HG02798 (cell line): ENCODE data around the gene ADRA2B.
"Not testable (repeated sequence)": the region's sequence is repeated elsewhere in the genome, so short reads cannot be mapped to it uniquely, and the experiment has no call there.

Source experiments
- ATAC-seq: cut with Tn5 transposase; IDR thresholded peaks from one replicate; pipeline ENCODE4 v1.9.1; 2021; ENCODE audit warnings: mild to moderate bottlenecking; ENCODE audit not compliant: unreplicated experiment, poor library complexity

The ADRA2B gene

DNA sequence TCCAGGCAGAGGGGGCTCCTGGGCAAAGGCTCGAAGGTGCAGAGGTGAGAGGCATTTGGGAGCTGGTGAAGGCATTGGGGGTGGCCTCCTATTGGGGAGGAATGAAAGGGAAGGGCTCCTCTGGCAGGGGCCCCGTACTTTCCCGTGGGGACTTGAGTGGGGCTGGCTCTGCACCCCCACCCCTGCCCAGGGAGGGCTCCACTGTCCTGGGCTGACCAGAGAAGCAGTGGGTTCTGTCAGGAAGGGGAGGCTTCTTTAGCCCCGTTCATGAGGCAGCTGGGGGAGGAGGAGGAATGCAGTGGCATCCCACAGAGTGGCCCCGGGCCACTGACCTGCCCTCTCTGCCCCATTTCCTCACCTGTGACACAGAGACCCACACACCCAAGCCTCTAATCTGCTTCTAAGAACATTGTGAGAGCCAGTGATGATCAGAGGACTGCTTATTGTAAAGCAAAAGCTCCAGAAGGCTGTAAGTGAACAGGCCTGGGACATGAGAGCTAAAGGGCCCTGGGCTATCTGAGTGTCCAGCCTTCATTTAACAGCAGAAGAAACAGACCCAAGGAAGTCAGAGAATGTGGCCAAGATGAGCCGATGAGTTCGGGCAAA lies 43.1 kb downstream of the ADRA2B start:
- ATAC-seq = no peak

DNA sequence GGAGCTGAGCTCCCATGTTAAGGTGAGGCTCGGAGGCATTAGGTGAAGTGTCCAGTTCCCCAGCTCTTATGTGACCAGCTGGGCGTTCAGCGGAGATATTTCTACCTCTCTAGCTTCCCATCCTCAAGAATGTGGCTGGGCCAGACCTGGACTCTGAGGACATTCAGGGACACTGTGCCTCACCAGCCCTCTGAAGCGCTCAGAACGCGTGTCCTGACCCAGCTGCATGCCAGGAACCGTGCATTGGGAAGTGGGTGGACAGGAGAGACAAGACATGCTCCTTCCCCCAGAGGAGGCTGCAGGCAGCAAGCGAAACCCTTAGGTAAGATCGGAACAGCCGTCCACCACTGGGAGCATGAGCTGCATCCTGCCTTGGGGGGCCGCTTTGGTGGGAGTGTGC lies 43.6 kb downstream of the ADRA2B start:
- ATAC-seq = no peak

DNA sequence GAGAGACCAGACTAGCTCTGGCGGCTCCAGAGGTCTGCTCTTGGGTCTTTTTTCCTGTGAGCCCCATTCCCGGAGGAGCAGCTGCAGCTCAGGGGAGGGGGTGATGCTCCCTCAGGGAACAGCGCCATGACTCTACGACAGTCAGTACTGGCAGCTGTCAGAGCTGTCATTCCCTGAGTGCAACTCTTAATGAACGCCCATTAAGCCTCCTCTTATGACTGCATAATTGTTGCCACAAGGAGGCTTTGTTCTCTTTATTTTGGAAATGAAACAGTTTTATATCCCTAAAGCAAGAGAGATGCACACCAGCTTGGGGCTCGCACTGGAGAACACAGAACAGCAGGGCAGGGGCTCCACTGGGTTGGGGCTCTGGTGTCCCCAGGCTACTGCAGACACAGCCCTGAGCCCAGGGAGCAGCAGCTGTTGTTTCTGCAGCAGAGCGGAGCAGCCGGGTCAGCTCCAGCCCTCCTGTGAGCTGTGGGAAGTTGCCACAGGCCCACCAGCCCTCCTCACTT lies 44.3 kb downstream of the ADRA2B start:
- not testable (repeated sequence) for ATAC-seq

DNA sequence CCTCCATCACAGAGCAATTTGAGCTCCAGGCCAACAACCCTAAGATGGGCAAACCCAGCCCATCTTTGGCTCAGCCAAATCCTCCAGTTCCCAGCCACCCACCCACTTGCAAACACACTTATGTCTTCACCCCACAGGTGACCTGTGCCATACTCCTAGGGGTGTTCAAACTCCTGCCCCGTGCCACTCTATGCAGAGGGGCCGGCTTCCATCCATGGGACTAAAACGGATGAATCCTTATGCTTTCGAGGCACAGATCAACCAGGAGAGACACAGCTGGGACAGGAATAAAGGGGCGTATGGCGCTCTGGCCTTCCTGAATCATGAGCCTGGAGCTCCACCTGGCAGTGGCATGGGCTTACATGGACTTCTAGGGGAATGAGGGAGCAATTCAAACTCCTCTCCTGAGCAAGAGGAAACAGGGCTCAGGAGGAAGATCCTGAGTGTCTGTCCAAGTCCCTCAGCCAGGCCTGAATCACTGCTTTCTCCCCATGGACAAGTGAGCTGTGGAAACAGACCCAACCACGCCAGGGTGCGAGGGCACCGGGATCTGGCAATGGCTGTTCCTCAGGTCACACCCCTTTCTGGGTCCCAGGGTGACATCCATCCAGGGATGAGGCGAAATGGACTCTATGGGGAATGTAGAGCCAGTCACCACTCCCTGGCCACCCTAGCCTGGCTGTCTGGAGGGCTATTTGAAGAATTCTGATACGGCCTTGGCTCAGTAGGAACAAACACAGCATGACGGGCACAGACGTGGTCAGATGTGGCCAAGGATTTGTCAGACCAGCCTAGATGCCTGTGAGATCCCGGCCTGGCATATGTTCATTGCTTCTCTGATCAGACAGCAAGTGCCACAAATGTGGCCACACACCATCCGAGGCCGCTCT lies 45.0 kb downstream of the ADRA2B start:
- not testable (repeated sequence) for ATAC-seq

DNA sequence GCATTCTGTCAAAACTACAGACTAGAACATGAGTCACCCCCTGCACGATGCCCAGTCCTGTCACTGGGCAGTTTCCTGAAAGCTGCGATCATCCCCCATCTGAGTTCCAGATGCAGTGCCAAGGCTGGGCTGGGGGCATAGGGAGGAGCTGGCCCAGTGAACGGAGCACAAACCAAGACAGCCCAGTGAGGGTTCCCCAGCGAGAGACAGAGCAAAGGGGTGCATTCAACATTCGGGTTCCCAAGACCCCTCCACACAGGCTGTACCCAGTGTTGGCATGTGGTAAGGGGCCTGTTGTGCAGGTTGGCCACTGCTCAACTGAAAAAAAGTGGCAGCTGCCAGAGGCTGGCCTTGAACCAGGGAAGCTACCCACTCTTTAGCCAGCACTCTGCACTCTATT lies 46.0 kb downstream of the ADRA2B start:
- ATAC-seq = not testable (repeated sequence)

DNA sequence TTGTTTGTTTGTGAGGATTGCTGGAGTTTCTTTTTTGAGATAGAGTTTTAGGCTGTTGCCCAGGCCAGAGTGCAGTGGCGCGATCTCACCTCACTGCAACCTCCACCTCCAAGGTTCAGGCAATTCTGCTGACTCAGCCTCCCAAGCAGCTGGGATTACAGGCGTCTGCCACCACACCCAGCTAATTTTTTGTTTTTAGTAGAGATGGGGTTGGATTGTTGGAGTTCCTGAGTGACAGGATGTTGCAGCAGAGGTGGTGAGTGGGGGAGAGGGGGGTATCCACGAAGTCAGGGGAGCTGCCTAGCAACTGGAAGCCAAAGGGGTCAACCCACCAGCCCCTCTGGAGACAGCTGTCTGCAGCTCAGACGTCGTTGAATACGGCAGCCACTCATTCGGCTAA lies 46.5 kb downstream of the ADRA2B start:
- not testable (repeated sequence) for ATAC-seq

DNA sequence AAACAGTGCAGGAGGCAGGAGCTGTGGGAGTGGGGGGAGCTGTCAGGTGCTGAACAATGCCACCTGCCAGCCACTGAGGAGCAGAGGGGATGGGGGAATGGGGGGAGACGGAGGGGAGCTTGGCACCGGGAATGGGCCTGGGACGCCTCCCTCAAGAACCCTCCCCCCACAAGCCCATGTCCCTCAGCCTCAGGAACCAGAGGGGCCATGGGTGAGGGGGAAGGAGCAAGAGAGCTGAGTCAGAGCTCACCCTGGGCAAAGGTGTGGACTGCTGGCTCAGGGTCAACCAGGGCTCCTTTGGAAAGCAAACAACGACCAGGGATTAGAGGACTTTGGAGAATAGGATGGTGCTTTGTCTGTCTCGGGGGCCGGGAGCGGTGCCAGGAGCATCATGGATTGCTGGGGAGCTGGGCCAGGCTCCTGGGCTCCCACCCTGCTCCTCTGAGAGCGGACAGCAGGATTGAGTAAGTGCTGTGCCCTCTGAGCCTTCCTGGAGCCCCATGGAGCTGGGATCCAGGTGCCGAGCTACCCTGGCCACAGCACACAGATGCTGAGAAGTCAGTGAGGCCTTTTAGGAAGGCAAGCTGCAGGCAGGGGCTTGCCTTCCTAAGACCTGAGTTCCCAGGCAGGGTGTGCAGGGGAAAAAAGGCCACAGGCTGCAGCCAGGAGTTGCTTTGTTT lies 48.3 kb downstream of the ADRA2B start:
- not testable (repeated sequence) for ATAC-seq

DNA sequence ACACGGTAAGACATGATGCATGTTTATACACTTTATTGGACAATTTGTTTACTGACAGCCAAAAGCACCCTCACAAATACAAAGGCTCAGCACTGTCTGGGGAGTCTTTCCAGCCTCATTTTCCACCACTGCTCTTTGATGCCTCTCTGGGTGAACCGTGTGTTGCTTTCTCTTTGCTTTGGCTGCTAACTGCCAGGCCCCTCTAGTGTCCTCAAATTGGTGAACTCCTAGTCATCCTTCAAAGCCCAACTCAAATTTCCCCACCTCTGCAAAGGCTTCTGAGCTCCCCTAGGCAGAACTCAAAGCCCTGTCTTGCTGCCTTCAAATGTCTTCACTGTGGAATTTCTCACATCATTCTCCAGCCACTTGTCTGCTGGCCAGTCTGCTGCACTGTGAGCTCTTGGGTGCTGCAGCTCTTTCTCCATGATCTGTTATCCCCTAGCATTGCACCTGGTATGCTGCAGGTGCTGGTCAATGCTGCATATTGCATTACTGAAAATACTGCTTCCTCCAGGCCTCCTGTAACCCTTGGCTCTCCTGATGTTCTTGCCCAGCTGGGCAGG lies 49.2 kb downstream of the ADRA2B start:
- not testable (repeated sequence) for ATAC-seq

DNA sequence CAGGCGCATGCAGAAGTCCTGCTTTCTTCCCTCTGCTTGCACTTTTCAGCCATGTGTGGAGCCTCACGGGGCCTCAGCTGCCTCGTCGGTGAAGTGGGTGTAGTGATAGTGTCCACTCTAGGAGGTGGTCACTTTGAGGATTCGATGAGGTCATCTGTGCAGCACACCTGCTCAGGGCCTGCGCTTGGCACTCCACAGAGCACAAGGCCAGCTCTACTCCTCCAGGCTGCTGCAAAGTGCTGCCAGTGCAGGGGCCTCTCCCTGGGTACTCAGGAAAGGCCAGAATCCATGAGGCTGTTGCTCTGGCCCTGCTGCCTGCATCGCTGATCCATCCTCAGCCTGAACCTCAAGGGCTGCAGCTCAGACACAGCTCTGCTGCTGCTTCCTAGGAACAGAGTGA lies 49.9 kb downstream of the ADRA2B start:
- not testable (repeated sequence) for ATAC-seq

DNA sequence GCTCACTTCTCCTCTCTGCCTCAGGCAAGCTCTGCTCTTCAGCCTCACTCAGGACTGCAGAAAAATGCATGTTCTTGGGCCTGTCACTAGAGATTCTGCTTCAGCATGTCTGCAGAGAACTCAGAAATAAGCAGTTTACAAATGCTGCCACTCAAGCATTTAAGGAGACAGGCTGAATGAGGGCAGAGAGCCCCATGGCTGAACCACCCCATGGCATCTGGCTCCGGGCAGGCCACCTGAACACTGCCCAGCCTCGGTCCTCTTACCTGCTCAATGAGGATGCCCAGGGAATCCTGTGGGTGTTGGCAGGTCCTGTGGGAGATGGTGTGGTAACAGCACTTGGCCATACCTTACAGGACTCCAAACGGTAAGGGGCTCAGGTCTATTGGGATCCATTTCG lies 50.4 kb downstream of the ADRA2B start:
- not testable (repeated sequence) for ATAC-seq

DNA sequence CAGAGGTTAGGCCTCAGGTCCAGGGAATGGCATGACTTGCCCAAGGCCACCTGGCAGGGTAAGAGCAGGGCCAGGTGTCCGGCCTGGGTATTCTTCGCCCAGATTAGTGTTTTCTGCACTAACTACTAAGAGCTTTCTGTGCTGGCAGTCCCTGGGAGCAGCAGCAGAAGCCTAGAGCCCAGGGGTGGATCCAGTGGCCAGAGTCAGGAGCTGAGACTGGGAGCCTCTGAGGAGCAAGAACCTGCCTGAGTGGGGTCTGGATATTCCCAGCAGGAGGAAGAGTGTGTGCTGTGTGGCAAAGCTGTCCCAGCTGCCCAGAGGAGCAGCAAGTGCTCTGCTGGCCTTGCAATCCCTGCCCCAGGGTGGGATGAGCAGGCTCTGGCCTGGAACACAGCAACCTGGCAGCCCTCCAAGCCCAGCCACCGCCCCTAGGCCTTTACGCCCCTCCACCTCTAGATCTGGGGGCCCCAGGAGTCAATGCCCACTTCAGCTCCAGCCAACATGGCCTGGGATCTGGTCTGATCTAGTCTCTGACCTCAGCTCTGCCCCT lies 50.9 kb downstream of the ADRA2B start:
- no peak for ATAC-seq

DNA sequence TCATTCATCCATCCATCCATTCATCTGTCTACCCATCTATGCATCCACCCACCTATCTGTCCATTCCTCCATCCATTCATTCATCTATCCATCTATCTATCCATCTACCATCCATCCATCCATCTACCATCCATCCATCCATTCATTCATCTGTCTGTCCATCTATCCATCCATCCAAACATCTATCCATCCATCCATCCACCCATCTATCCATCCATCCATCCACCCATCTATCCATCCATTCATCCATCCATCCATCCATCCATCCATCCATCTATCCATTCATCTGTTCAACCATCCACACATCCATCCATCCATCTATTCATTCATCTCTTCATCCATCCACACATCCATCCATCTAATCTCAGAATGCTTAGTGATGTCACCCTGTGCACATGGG lies 51.6 kb downstream of the ADRA2B start:
- not testable (repeated sequence) for ATAC-seq

DNA sequence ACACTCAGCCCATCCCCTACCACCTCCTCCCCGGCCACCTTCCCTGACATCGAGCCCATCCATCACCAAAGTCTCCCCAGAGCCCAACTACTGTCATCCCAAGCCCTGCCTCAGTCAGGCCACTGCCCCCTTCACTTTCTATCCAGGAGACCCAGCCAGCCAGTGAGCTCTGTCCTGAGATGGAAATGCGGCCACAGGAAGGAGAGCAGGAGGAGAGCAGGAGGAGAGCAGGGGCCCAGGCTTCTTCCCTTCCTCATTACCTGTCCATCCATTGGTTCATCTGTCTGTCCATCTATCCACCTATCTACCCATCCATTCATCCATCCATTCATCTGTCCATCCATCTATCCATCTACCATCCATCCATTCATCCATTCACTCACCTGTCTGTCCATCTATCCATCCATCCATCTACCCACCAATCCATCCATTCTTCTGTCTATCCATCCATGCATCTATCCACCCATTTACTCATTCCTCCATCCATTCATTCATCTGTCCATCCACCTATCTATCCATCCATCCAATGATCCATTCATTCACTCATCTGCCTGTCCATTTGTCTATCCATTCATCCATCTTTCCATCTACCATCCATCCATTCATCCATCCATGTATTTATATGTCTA lies 52.2 kb downstream of the ADRA2B start:
- not testable (repeated sequence) for ATAC-seq

DNA sequence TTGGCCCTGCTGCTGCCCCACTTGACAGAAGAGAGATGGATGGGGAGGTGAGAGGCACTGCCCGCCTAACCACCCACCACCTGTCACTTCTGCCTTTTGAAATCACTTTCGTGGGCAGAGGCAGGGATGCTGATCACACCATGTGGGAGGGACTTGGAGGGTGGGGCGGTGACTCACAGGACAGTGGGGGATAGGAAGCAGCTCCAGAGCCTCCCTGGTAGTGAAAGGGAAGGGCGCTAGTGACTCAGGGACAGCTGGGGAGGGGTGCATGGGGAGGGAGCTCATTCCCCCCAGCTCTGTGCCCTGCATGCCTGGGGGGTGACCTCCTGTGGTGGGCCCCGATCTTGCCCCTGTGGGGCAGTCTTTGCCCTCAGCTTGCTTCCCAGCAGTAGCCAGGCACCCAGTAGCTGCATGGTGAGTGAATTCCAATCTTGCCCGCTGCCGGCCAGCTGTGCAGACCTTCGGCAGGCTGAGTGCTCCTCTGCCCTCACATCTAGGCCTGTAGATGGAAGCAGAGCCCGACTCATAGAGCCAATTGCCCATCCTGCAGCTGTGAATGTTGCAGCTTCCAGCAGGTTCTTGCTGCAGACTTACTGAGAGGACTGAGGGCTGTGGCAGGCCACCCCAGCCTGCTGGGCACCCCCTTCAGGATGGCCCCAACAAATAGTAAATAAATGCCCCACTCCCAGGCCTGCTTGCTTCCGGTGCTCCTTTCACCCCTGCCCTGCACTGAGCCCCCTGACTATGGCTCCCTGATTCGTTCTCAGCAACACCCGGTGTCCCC lies 53.1 kb downstream of the ADRA2B start:
- ATAC-seq = peak; percentile 39
